HG03108 (cell line): Measurements from ENCODE around the gene ASPM.
"Not testable (repeated sequence)": the region's sequence is repeated elsewhere in the genome, so short reads cannot be mapped to it uniquely, and the experiment has no call there.

Experiments used
- ATAC-seq: cut with Tn5 transposase; IDR thresholded peaks from one replicate; pipeline ENCODE4 v1.9.1; 2021; ENCODE audit warnings: moderate library complexity; ENCODE audit not compliant: unreplicated experiment

ASPM gene

GRCh38 chr1:197144570-197145325 lies 1.7 kb downstream of the ASPM start:
- ATAC-seq = no peak

- no peak for ATAC-seq
Observed at GRCh38 chr1:197143276-197143675, 3.2 kb downstream of the ASPM start.

GRCh38 chr1:197141575-197141974 lies 4.9 kb downstream of the ASPM start:
- no peak for ATAC-seq

DNA sequence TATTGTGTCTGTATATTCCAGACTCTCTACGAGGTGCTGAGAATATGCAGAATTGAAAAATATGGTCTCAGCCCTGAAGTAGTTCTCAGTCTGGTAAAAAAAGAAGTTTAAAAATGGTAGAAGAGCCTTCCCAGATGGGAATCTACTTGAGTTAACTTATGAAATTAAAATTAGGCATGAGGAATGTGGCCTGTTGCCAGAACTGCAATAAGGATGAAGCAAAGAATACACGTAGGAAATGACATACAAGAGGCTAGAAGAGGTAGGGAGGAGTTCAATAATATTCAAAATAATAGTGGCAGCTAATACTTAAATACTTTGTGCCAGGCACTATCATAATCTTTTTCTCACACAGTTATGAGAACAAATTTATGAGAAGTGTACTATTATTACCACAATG lies 6.3 kb downstream of the ASPM start:
- ATAC-seq = no peak

DNA sequence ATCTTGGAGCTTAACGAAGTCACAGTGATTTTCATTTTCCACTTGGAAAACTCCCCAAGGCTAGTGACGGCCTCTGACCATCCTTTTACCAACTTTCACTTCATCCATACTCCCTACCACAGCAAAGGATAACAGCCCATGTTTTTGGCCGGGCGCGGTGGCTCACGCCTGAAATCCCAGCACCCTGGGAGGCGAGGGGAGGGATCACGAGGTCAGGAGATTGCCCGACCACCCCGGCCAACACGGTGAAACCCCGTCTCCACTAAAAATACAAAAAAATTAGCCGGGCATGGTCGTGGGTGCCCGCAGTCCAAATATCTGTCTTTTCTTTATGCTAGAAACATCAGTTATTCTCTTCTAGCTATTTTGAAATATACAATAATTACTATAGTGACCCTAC lies 7.3 kb downstream of the ASPM start:
- ATAC-seq = no peak

DNA sequence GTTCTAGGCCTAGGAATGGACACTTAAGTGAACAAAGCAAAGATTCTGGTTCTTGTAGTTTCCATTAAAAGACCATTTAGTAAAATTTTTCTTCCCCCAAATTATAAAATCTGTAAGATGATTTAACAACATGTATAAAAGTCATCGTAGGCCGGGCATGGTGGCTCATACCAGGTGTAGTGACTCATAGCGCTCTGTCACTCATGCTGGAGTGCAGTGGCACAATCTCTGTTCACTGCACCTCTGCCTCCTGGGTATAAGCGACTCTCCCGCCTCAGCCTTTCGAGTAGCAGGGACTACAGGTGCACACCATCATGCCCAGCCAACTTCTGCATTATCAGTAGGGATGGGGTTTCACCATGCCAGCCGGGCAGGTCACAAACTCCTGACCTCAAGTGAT lies 9.1 kb downstream of the ASPM start:
- no peak for ATAC-seq

DNA sequence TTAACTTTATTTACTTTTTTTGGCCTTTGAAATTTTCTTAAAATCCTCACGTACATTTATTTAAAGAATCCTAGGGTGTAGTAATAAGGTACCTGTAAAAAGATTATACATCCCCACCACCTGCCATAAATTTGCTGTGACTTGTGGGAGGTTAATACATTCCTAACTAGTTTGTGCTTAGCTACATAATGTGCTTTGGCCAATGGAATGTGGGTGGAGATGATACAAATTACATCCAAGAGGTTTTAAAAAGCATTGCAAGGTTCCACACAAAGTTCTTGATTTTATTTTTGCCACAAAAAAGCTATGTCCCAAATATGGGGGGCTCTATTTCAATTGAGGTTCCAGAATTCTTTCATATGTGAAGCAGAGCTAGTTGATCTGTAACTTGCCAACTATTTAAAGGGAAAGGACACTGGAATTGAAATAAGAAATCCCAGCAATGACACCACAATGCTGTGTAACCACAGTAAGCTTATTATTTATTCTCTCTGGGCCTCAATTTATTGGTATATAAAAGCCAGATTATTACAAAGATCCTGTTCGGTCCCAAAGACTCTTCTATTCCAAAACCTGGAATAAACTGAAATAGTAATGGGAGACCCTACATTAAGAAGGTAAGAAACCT lies 15.7 kb downstream of the ASPM start:
- no peak for ATAC-seq

GRCh38 chr1:197129698-197130097 lies 16.8 kb downstream of the ASPM start:
- ATAC-seq = no peak

- ATAC-seq = no peak
Observed at GRCh38 chr1:197127246-197127912, 19.1 kb downstream of the ASPM start.

- ATAC-seq = no peak
Observed at GRCh38 chr1:197126691-197127090, 19.8 kb downstream of the ASPM start.

DNA sequence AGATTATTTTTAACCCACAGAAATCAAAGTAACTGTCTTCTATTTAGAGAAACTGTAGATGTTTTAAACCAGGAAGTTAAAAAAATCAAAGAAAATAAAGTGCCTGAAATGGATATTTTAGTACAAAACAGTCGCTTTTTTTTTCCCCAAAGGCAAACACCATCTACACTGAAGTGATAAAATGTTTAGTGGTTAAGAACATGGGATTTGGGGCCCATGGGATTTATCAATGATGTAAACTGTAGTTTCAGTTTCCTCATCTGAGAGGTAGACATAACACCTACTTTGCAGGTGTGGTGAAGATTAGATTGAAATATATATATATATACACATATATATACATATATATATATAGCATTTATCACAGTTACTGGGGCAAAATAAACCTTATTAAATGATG lies 22.1 kb downstream of the ASPM start:
- no peak for ATAC-seq

- ATAC-seq = no peak
Observed at GRCh38 chr1:197116156-197116555, 30.3 kb downstream of the ASPM start.

DNA sequence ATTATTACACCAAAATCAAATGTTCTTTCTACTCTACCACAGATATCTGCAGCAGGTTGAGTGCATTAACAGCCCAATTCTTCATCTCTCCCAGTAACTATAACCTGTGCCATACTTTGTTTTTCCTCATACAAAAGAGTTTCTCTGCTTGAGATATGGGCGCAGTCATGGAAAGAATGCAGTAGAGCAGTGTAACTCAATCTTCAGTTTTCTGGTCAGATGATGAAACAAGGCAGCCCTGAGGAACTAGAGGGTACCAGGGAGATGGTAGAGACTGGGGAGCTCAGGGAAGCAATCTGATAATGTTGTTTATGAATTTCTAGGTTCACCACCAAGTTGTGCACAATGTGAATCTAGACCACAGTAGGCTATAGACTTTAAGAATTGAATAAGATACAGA lies 39.6 kb downstream of the ASPM start:
- no peak for ATAC-seq

DNA sequence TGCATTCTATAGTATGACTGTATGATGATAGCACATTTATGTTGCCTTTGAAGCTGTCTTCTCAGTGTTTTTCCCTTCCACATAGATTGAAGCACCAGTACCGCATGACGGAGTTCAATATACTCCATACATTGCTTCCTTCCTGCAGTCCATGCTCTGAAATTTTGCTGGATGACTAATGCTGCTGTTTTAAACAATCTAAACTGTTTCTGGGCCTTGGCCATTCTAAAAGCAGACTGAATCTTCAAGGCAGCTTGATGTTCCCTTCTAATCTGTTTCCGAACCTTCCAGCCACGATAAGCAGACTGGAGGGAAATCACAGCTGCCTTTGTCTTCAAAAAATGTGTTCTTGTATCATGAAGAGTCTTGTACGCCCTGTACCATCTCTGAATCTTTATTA lies 43.2 kb downstream of the ASPM start:
- ATAC-seq = no peak

GRCh38 chr1:197101978-197102377 lies 44.5 kb downstream of the ASPM start:
- no peak for ATAC-seq

DNA sequence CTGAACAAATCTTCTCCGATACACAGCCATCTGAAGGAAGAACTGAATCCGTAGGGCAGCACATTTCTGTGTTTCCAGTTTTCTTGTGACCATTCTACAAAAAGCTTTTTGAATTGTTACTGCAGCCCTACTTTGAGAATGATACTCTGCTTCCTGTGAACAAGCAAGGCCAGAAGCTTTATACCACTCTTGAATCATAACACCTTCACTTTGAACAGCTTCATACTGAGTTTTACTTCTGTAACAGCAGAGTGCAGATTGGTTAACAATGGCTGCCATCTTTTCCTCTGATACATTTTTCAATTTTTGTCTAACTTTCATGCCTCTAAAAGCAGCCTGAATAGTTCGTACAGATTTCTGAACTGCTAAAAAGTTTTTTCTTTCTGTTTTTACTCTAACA lies 45.8 kb downstream of the ASPM start:
- no peak for ATAC-seq

DNA sequence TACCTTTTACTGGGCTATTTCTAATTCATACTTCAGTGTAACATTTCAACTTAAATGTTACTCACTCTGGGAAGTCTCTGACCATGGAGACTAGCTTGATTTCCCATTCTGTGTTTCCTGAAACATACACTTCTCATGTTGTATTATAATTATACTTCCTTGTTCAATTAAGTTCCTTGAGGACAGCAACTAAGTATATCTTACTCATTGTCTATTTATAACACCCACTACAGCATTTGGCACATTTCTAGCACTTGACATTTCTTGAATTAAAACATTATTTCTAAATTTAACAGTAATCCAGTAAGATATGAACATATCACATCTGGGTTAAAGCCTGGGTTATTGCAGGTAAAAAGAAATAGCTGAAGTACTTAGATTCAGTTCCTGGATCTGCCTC lies 47.0 kb downstream of the ASPM start:
- ATAC-seq = no peak

DNA sequence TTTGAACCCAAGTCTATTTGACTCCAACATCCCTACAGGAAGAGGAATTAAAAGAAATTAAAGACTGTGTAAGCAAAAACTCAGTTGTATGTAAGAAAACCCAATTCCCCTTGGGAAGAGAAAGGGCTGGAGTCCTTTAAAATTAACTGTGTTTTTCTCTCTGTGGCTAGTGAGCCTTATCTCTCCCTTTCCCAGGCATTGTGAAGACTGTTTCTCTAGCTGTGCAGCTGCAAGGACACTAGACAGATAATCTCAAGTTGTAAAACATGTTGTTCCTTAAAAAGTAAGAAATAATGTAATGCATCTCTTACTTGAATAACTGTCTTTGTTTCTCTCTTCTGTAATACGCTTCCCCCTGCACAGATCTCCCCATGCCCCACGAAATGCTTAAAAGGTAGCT lies 49.5 kb downstream of the ASPM start:
- not testable (repeated sequence) for ATAC-seq

- no peak for ATAC-seq
Observed at GRCh38 chr1:197096137-197096536, 50.3 kb downstream of the ASPM start.

DNA sequence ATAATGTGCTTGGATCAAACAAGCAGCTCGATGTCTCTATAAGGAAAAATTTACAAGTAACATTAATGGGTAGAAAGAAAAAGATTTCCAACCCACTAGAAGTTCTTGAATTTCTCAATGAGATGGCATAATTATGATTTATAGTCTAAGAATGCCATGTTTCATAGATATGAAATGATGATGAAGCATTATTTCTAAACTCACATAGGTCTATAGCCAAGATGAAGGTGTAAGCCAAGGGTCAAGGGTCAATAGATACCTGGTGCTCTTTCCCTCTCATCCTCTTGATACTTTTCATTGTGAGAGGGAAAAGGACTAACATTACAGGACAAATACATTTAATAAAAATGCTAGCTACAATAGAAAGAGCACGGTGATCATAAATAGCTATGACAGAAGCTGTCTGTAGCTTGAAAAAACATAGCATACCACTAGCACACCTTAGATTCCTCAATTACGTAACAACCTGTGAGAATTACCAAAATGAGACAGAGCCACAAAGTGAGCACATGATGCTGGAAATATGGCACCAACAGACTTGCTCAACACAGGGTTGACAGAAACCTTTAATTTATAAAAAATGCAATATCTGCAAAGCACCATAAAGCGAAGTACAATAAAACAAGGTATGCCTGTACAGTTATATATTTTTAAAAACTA lies 53.1 kb downstream of the ASPM start:
- no peak for ATAC-seq

- ATAC-seq = no peak
Observed at GRCh38 chr1:197092491-197093023, 53.9 kb downstream of the ASPM start.
